Caco-2 (cell line): ENCODE data around the gene CAPRIN2. TPM values are rescaled to one million over a fixed set of nuclear protein-coding genes. Genes with fewer than 3 reads are reported as not detected.
A peak's percentile ranks its signal among the peaks of the same experiment; 100 is the strongest.

ENCODE experiments used
- BruUV-seq: library from RNA; stranded (reverse); fragments of 400-500 nt; replicated peaks from 2 replicates; lab custom pipeline; 2021; lab: Mats Ljungman, UMichigan
- CTCF ChIA-PET: fragments of 300-600 bp; sonication (Branson Sonifier 250); formaldehyde crosslinking; loops from one replicate; lab custom pipeline; 2022; ENCODE audit warnings: antibody characterized with exemption; lab: Charles Lee
- POLR2A ChIA-PET: fragments of 300-600 bp; sonication (Branson Sonifier 250); formaldehyde crosslinking; loops from one replicate; lab custom pipeline; 2022; ENCODE audit warnings: antibody characterized with exemption; lab: Charles Lee
- DNase-seq, 2 experiments: peaks; one replicate each; pipeline versions ENCODE4 v3.0.0 to v3.0.0-alpha.2; 2020 to 2022
- H3K27me3 ChIP-seq: replicated peaks from 2 replicates; pipeline ENCODE4 v1.6.0; 2011; ENCODE audit warnings: low read length; ENCODE audit not compliant: control insufficient read depth, insufficient read depth
- H3K36me3 ChIP-seq: 2 replicates; pipeline ENCODE4 v1.5.1; 2011; ENCODE audit warnings: low read length; ENCODE audit not compliant: control insufficient read depth, insufficient read depth
- H3K4me1 ChIP-seq: fragments of 250-450 bp; sonication (Bioruptor Pico); 2 replicates; pipeline ENCODE4 v1.5.1; 2020; ENCODE audit warnings: mild to moderate bottlenecking
- H3K4me3 ChIP-seq: 2 replicates; pipeline ENCODE4 v1.5.1; 2011; ENCODE audit warnings: low read depth, mild to moderate bottlenecking, control low read depth, low read length
- H3K9me3 ChIP-seq: fragments of 250-450 bp; sonication (Bioruptor Pico); 2 replicates; pipeline ENCODE4 v1.5.1; 2020; ENCODE audit warnings: mild to moderate bottlenecking, moderate library complexity
- H3K27ac Mint-ChIP-seq: one replicate; pipeline ENCODE4 v1.8.0; 2022; ENCODE audit warnings: mixed read lengths; ENCODE audit not compliant: unreplicated experiment
- H3K27me3 Mint-ChIP-seq: one replicate; pipeline ENCODE4 v1.8.0; 2022; ENCODE audit warnings: mixed read lengths; ENCODE audit not compliant: insufficient read depth, unreplicated experiment
- H3K36me3 Mint-ChIP-seq: one replicate; pipeline ENCODE4 v1.8.0; 2022; ENCODE audit warnings: mild to moderate bottlenecking, mixed read lengths; ENCODE audit not compliant: insufficient read depth, unreplicated experiment
- H3K4me1 Mint-ChIP-seq: one replicate; pipeline ENCODE4 v1.8.0; 2022; ENCODE audit warnings: low read depth, mixed read lengths; ENCODE audit not compliant: unreplicated experiment
- H3K4me3 Mint-ChIP-seq: one replicate; pipeline ENCODE4 v1.8.0; 2022; ENCODE audit warnings: mild to moderate bottlenecking, moderate library complexity, mixed read lengths; ENCODE audit not compliant: unreplicated experiment
- H3K9me3 Mint-ChIP-seq: one replicate; pipeline ENCODE4 v1.8.0; 2022; ENCODE audit warnings: mixed read lengths; ENCODE audit not compliant: unreplicated experiment
- intact Hi-C: fragments of 100-400 bp; cut with micrococcal nuclease; formaldehyde crosslinking; loops from one replicate; pipeline ENCODE4 v1.10.0; 2022; ENCODE audit not compliant: unreplicated experiment
- total RNA-seq: library from RNA; stranded (reverse); gene quantifications from 2 replicates; pipeline ENCODE4 v1.2.3, GENCODE V29; 2022
- TF ChIP-seq, protein P1 (sequence below), 2 experiments: fragments of 200-600 bp in 1 of 2; IDR thresholded peaks; 1 replicate in 1 of 2; 2 replicates in 1 of 2; pipeline versions ENCODE4 v1.5.1 to v1.8.0; 2011 to 2022; ENCODE audit warnings: antibody characterized with exemption in 1 of 2, control low read depth in 1 of 2, inconsistent platforms in 1 of 2, low read depth in 1 of 2, low read length in 1 of 2, mild to moderate bottlenecking in 1 of 2, moderate library complexity in 1 of 2; ENCODE audit not compliant: insufficient read depth in 1 of 2, severe bottlenecking in 1 of 2, unreplicated experiment in 1 of 2

Gene CAPRIN2
- total RNA-seq, 1 experiment from 2014 or later: 19.6 TPM

DNA sequence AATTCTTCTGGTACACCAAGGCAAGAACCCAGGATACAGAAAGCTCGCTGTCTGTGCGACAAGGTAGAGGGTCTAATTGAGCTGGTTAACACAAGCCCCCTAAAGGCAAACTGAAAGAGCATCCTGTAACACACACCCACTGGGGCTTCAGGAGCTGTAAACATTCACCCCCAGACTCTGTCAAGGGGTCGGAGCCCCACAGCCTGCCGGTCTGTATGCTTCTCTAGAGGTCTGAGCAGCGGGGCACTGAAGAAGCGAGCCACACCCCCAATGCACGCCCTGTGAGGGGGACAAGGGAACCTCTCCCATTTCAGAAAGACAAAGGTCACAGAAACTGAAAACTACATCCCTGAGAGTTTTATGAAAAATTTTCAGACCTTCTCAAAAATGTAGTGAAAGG, 57.8 kb downstream of the CAPRIN2 start:
- Mint-ChIP-seq H3K9me3 (no peaks in the 10 kb centered on the region), H3K4me3 (no peak overlapping the region), H3K27ac (no peak overlapping the region), H3K36me3 (no peaks in the 10 kb centered on the region), H3K4me1 (peaks cover 22% of the 10 kb centered on the region), H3K27me3 (no peaks in the 10 kb centered on the region)
- Histone ChIP-seq H3K27me3 (no peaks in the 10 kb centered on the region), H3K4me3 (no peak overlapping the region), H3K36me3 (no peaks in the 10 kb centered on the region), H3K4me1 (peaks cover 10% of the 10 kb centered on the region), H3K9me3 (no peaks in the 10 kb centered on the region)
- TF ChIP-seq, protein P1, sequence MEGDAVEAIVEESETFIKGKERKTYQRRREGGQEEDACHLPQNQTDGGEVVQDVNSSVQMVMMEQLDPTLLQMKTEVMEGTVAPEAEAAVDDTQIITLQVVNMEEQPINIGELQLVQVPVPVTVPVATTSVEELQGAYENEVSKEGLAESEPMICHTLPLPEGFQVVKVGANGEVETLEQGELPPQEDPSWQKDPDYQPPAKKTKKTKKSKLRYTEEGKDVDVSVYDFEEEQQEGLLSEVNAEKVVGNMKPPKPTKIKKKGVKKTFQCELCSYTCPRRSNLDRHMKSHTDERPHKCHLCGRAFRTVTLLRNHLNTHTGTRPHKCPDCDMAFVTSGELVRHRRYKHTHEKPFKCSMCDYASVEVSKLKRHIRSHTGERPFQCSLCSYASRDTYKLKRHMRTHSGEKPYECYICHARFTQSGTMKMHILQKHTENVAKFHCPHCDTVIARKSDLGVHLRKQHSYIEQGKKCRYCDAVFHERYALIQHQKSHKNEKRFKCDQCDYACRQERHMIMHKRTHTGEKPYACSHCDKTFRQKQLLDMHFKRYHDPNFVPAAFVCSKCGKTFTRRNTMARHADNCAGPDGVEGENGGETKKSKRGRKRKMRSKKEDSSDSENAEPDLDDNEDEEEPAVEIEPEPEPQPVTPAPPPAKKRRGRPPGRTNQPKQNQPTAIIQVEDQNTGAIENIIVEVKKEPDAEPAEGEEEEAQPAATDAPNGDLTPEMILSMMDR (IDR thresholded peaks at IDR 0.05; ENCODE audit: insufficient read depth in 1 of 2, low read depth in 1 of 2, low read length in 1 of 2, severe bottlenecking in 1 of 2, unreplicated experiment in 1 of 2): no peak
- no peak for DNase-seq
- intact Hi-C loops: loop anchor here (10.0 kb wide), 1 partner anchor 378 kb away; the partner anchor contains the start of gene DDX11
- no TSS peak for BruUV-seq
- POLR2A ChIA-PET: no interaction called here
- CTCF ChIA-PET: no interaction called here

DNA sequence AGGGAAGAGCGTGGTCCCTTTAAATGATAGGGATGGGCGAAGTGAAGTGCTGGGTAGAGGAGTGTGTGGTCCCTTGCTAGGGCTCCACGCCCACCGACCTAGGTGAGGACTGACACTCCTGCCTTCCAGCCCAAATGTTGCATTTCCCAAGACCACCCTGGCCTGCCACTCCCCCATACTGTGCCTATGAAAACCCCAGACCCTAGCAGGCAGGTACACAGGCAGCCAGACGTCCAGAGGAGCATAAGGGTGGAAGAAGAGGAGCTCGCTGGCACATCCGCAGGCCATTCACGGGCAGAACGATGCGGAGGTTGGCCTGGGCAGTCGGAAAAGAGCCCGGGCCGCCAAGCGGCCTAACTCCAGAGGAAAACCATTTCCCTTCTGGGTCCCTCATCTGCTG, 58.3 kb downstream of the CAPRIN2 start:
- intact Hi-C loops: loop anchor here (10.0 kb wide), 1 partner anchor 378 kb away; the partner anchor contains the start of gene DDX11
- peak in 1 of 2 experiments; percentile 8 for DNase-seq
- ChIA-PET POLR2A (no interaction called here), CTCF (interaction anchor here (0.8 to 2.5 kb wide), 3 partner anchors 10 to 59 kb away, joined by 3 to 14 read pairs (median 7); partner anchors contain the start of gene CAPRIN2)
- no peaks in the 10 kb centered on the region for H3K27me3 ChIP-seq
- Mint-ChIP-seq H3K36me3 (no peaks in the 10 kb centered on the region), H3K27ac (no peak overlapping the region), H3K4me1 (peaks cover 23% of the 10 kb centered on the region), H3K9me3 (no peaks in the 10 kb centered on the region), H3K27me3 (no peaks in the 10 kb centered on the region), H3K4me3 (peak overlapping the region; percentile 83)
- peaks cover 10% of the 10 kb centered on the region for H3K4me1 ChIP-seq
- TF ChIP-seq, protein P1 (IDR thresholded peaks at IDR 0.05; ENCODE audit: insufficient read depth in 1 of 2, low read depth in 1 of 2, low read length in 1 of 2, severe bottlenecking in 1 of 2, unreplicated experiment in 1 of 2): no peak
- BruUV-seq: no TSS peak
- peak overlapping the region; percentile 5; the same call in 1 of the 2 replicates for H3K4me3 ChIP-seq
- H3K36me3 ChIP-seq: no peaks in the 10 kb centered on the region
- no peaks in the 10 kb centered on the region for H3K9me3 ChIP-seq

DNA sequence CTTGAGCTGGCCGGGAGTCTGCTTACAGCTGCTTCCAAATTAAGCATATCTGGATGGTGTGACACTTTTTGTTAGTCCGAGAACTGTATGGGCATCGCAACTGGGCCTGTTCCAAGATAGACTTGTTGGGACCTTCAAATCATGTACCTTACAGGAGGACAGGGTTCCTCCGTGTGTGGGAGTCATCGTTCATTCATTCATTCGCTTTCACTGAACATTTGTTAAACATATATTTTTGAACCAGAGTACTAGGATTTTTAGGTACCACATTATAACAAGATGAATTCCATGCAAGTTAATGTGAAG, 58.7 kb downstream of the CAPRIN2 start:
- Histone ChIP-seq H3K9me3 (no peaks in the 10 kb centered on the region), H3K4me3 (peak overlapping the region; percentile 99), H3K36me3 (no peaks in the 10 kb centered on the region), H3K27me3 (no peaks in the 10 kb centered on the region), H3K4me1 (peaks cover 10% of the 10 kb centered on the region)
- peaks cover 28% of the 10 kb centered on the region for H3K4me1 Mint-ChIP-seq
- TF ChIP-seq, protein P1 (IDR thresholded peaks at IDR 0.05; ENCODE audit: insufficient read depth in 1 of 2, low read depth in 1 of 2, low read length in 1 of 2, severe bottlenecking in 1 of 2, unreplicated experiment in 1 of 2): no peak
- ChIA-PET CTCF (interaction anchor here (0.6 to 2.5 kb wide), 23 partner anchors 11 to 1596 kb away, joined by 3 to 15 read pairs (median 6); partner anchors contain the start of gene CAPRIN2), POLR2A (interaction anchor here (0.6 to 1.2 kb wide), 5 partner anchors 11 to 1838 kb away, joined by 7 to 16 read pairs (median 14); partner anchors contain the start of gene CAPRIN2)
- H3K36me3 Mint-ChIP-seq: no peaks in the 10 kb centered on the region
- H3K27ac Mint-ChIP-seq: peak overlapping the region; percentile 85
- peak overlapping the region; percentile 83 for H3K4me3 Mint-ChIP-seq
- H3K27me3 Mint-ChIP-seq: no peaks in the 10 kb centered on the region
- H3K9me3 Mint-ChIP-seq: no peaks in the 10 kb centered on the region
- intact Hi-C loops: loop anchor here (10.0 kb wide), 1 partner anchor 379 kb away; the partner anchor contains the start of gene DDX11
- no peak for DNase-seq
- BruUV-seq: TSS peak; percentile 71
